EL (cell line): ENCODE results near the gene DEFB121.

ENCODE experiments used
- DNase-seq: peaks from one replicate; pipeline ENCODE4 v3.0.0-alpha.2; 2016

The DEFB121 gene

DNA sequence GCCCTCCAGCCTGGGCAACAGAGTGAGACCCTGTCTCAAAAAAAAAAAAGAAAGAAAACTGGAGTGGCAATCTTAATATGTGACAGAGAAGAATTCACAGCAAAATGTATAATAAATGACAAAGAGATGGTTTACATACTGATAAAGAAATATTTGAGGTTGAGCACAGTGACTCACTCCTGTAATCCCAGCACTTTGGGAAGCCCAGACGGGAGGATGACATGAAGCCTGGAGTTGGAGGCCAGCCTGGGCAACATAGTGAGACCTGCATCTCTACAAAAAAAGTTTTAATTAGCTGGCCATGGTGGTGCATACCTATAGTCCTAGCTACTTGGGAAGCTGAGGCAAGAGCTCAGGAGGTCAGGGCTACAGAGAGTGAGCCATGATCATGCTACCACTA, 50.0 kb downstream of the DEFB121 start:
- peak; percentile 2 for DNase-seq
